Neural cell (in vitro differentiated cells): ENCODE data around the gene FANCL. TPM values are rescaled to one million over a fixed set of nuclear protein-coding genes. Genes with fewer than 3 reads are reported as not detected.

ENCODE experiments used
- H2AFZ ChIP-seq: fragments of 200-600, 300-800 bp; sonication (generic), shearing (Covaris generic); 2 replicates; pipeline ENCODE4 v1.6.0; 2014; ENCODE audit warnings: low read depth, mild to moderate bottlenecking, antibody characterized with exemption, low read length, moderate library complexity
- H3F3A ChIP-seq: fragments of 200-600 bp; shearing (Covaris generic); 2 replicates; pipeline ENCODE4 v1.6.1; 2016; ENCODE audit warnings: mild to moderate bottlenecking, moderate library complexity, mixed read lengths, antibody characterized with exemption, low read length; ENCODE audit not compliant: insufficient read depth, poor library complexity, severe bottlenecking
- H3K27ac ChIP-seq: fragments of 200-600, 300-800 bp; sonication (generic), shearing (Covaris generic); 2 replicates; pipeline ENCODE4 v1.5.1; 2014; ENCODE audit warnings: mild to moderate bottlenecking, low read length, moderate library complexity
- H3K27me3 ChIP-seq: fragments of 300-800, 200-600 bp; sonication (generic), shearing (Covaris generic); 2 replicates; pipeline ENCODE4 v1.6.0; 2014; ENCODE audit warnings: mild to moderate bottlenecking, low read depth, low read length, moderate library complexity; ENCODE audit not compliant: insufficient read depth
- H3K36me3 ChIP-seq: fragments of 300-800, 200-600 bp; sonication (generic), shearing (Covaris generic); 2 replicates; pipeline ENCODE4 v1.5.1; 2014; ENCODE audit warnings: mild to moderate bottlenecking, antibody characterized with exemption, low read length, moderate library complexity; ENCODE audit not compliant: insufficient read depth
- H3K4me2 ChIP-seq: fragments of 300-800, 200-600 bp; sonication (generic), shearing (Covaris generic); 2 replicates; pipeline ENCODE4 v1.6.0; 2014; ENCODE audit warnings: mild to moderate bottlenecking, low read length
- H3K4me3 ChIP-seq: fragments of 300-800, 200-600 bp; sonication (generic), shearing (Covaris generic); 2 replicates; pipeline ENCODE4 v1.5.1; 2014; ENCODE audit warnings: mild to moderate bottlenecking, low read length, moderate library complexity
- H3K79me2 ChIP-seq: fragments of 200-600 bp; shearing (Covaris generic); replicated peaks from 2 replicates; pipeline ENCODE4 v1.6.0; 2014; ENCODE audit warnings: mild to moderate bottlenecking, low read length, moderate library complexity; ENCODE audit not compliant: insufficient read depth
- H3K9ac ChIP-seq: fragments of 300-800, 200-600 bp; sonication (generic), shearing (Covaris generic); 2 replicates; pipeline ENCODE4 v1.6.1; 2016; ENCODE audit warnings: mild to moderate bottlenecking, low read length, mixed read lengths
- H3K9me2 ChIP-seq: fragments of 200-600 bp; shearing (Covaris generic); 2 replicates; pipeline ENCODE4 v1.6.1; 2016; ENCODE audit warnings: mild to moderate bottlenecking, low read length, mixed read lengths; ENCODE audit not compliant: insufficient read depth
- H3K9me3 ChIP-seq: fragments of 200-600, 300-800 bp; sonication (generic), shearing (Covaris generic); 2 replicates; pipeline ENCODE4 v1.6.1; 2016; ENCODE audit warnings: mild to moderate bottlenecking, mixed run types, low read length, moderate library complexity, mixed read lengths
- H4K20me1 ChIP-seq: fragments of 200-600 bp; shearing (Covaris generic); 2 replicates; pipeline ENCODE4 v1.6.1; 2016; ENCODE audit warnings: mild to moderate bottlenecking, mixed run types; ENCODE audit not compliant: insufficient read depth
- EP300 ChIP-seq: fragments of 450-650 bp; conservative IDR thresholded peaks from 2 replicates; pipeline ENCODE4 v1.6.1; 2014; ENCODE audit warnings: antibody characterized with exemption, mild to moderate bottlenecking, moderate library complexity; ENCODE audit not compliant: poor library complexity, severe bottlenecking
- EZH2 ChIP-seq: fragments of 200-600, 300-800 bp; shearing (Covaris generic), sonication (generic); IDR thresholded peaks from 2 replicates; pipeline ENCODE4 v1.6.1; 2014; ENCODE audit warnings: antibody characterized with exemption, low read length, borderline replicate concordance, mild to moderate bottlenecking; ENCODE audit not compliant: insufficient read depth, poor library complexity, severe bottlenecking
- MXI1 ChIP-seq: fragments of 450-650 bp; conservative IDR thresholded peaks from 2 replicates; pipeline ENCODE4 v1.6.1; 2014; ENCODE audit warnings: antibody characterized with exemption, mild to moderate bottlenecking; ENCODE audit not compliant: poor library complexity, severe bottlenecking
- POLR2AphosphoS5 ChIP-seq: IDR thresholded peaks from 2 replicates; pipeline ENCODE4 v1.6.1; 2012
- RAD21 ChIP-seq: fragments of 450-650 bp; conservative IDR thresholded peaks from 2 replicates; pipeline ENCODE4 v1.6.1; 2014; ENCODE audit warnings: antibody characterized with exemption, mild to moderate bottlenecking, moderate library complexity
- SMC3 ChIP-seq: fragments of 450-650 bp; conservative IDR thresholded peaks from 2 replicates; pipeline ENCODE4 v1.6.1; 2014; ENCODE audit warnings: antibody characterized with exemption, mild to moderate bottlenecking, moderate library complexity; ENCODE audit not compliant: poor library complexity
- TAF1 ChIP-seq: IDR thresholded peaks from 2 replicates; pipeline ENCODE4 v1.6.1; 2012; ENCODE audit warnings: low read depth
- polyA plus RNA-seq: library from polyadenylated mRNA; depleted of rRNA; stranded (reverse); fragments of >200 nt; gene quantifications from 2 replicates; pipeline ENCODE4 v1.2.3, GENCODE V29; 2014
- TF ChIP-seq, protein P1 (sequence below): IDR thresholded peaks from 2 replicates; pipeline ENCODE4 v1.6.1; 2012; ENCODE audit warnings: borderline replicate concordance
- TF ChIP-seq, protein P2 (sequence below): fragments of 450-650 bp; IDR thresholded peaks from 2 replicates; pipeline ENCODE4 v1.5.1; 2014; ENCODE audit warnings: antibody characterized with exemption, mild to moderate bottlenecking, moderate library complexity; ENCODE audit not compliant: poor library complexity, severe bottlenecking

The FANCL gene
- polyA plus RNA-seq, 1 donor from 2014 or later = 72.8 TPM

DNA sequence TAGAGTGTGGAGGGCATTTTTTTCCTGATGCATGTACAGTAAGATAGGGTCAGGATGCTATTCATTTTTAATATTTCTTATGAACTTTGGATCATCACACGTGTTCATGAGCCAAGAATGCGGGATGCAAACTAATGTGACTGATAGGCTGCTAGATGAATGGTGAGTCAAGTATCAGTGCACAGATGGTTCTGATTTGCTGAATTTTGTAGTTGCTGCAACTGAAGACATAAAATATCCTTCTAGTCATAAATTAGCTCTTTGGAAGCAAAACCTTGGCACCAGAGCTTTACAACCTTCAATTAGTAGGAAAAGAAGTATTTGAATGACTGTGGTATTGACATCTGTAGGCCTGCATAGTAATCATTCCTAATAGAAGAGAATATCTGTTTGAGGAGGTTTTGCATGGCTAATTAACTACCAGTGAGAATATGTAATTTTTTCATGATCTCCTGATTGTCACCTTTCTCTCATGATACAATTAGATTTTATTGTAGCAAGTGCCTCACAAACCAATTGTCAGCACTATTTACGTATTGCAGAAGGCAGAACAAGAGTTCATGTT, 100.5 kb downstream of the FANCL start:
- no peak overlapping the region for H3K9ac ChIP-seq
- no peaks in the 10 kb centered on the region for H3F3A ChIP-seq

GRCh38 chr2:58138396-58139030, 102.6 kb downstream of the FANCL start:
- H3K4me3 ChIP-seq = no peak overlapping the region
- no peak overlapping the region for H3K9ac ChIP-seq
- no peaks in the 10 kb centered on the region for H3K9me2 ChIP-seq
- H3F3A ChIP-seq = no peaks in the 10 kb centered on the region
- no peaks in the 10 kb centered on the region for H3K36me3 ChIP-seq
- no peaks in the 10 kb centered on the region for H3K27me3 ChIP-seq
- no peaks in the 10 kb centered on the region for H3K79me2 ChIP-seq
- no peak overlapping the region for H2AFZ ChIP-seq
- no peak overlapping the region for H3K4me2 ChIP-seq
- H3K9me3 ChIP-seq = no peaks in the 10 kb centered on the region
- no peaks in the 10 kb centered on the region for H4K20me1 ChIP-seq
- H3K27ac ChIP-seq = no peak overlapping the region
- no peak for TF ChIP-seq TAF1
- TF ChIP-seq, protein P1, sequence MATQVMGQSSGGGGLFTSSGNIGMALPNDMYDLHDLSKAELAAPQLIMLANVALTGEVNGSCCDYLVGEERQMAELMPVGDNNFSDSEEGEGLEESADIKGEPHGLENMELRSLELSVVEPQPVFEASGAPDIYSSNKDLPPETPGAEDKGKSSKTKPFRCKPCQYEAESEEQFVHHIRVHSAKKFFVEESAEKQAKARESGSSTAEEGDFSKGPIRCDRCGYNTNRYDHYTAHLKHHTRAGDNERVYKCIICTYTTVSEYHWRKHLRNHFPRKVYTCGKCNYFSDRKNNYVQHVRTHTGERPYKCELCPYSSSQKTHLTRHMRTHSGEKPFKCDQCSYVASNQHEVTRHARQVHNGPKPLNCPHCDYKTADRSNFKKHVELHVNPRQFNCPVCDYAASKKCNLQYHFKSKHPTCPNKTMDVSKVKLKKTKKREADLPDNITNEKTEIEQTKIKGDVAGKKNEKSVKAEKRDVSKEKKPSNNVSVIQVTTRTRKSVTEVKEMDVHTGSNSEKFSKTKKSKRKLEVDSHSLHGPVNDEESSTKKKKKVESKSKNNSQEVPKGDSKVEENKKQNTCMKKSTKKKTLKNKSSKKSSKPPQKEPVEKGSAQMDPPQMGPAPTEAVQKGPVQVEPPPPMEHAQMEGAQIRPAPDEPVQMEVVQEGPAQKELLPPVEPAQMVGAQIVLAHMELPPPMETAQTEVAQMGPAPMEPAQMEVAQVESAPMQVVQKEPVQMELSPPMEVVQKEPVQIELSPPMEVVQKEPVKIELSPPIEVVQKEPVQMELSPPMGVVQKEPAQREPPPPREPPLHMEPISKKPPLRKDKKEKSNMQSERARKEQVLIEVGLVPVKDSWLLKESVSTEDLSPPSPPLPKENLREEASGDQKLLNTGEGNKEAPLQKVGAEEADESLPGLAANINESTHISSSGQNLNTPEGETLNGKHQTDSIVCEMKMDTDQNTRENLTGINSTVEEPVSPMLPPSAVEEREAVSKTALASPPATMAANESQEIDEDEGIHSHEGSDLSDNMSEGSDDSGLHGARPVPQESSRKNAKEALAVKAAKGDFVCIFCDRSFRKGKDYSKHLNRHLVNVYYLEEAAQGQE = no peak
- no peak for TF ChIP-seq EP300
- no peak for TF ChIP-seq SMC3
- TF ChIP-seq, protein P2, sequence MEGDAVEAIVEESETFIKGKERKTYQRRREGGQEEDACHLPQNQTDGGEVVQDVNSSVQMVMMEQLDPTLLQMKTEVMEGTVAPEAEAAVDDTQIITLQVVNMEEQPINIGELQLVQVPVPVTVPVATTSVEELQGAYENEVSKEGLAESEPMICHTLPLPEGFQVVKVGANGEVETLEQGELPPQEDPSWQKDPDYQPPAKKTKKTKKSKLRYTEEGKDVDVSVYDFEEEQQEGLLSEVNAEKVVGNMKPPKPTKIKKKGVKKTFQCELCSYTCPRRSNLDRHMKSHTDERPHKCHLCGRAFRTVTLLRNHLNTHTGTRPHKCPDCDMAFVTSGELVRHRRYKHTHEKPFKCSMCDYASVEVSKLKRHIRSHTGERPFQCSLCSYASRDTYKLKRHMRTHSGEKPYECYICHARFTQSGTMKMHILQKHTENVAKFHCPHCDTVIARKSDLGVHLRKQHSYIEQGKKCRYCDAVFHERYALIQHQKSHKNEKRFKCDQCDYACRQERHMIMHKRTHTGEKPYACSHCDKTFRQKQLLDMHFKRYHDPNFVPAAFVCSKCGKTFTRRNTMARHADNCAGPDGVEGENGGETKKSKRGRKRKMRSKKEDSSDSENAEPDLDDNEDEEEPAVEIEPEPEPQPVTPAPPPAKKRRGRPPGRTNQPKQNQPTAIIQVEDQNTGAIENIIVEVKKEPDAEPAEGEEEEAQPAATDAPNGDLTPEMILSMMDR = no peak
- no peak for TF ChIP-seq MXI1
- TF ChIP-seq RAD21 = no peak
- TF ChIP-seq POLR2AphosphoS5 = no peak
- no peak for TF ChIP-seq EZH2

More for the DNA sequence above, 100.5 kb downstream of the FANCL start:
- H2AFZ ChIP-seq = no peak overlapping the region
- no peaks in the 10 kb centered on the region for H3K79me2 ChIP-seq
- no peaks in the 10 kb centered on the region for H3K9me3 ChIP-seq
- H3K36me3 ChIP-seq = no peaks in the 10 kb centered on the region
- H4K20me1 ChIP-seq = no peaks in the 10 kb centered on the region
- no peaks in the 10 kb centered on the region for H3K27me3 ChIP-seq
- no peak overlapping the region for H3K4me2 ChIP-seq
- H3K9me2 ChIP-seq = no peaks in the 10 kb centered on the region
- H3K4me3 ChIP-seq = no peak overlapping the region
- no peak for TF ChIP-seq TAF1
- TF ChIP-seq POLR2AphosphoS5 = no peak
- TF ChIP-seq, protein P1 = no peak
- TF ChIP-seq RAD21 = no peak
- TF ChIP-seq EP300 = no peak
- no peak for TF ChIP-seq MXI1
- no peak overlapping the region for H3K27ac ChIP-seq
